Measurements from ENCODE around the gene EFCAB8. TPM values are rescaled to one million over a fixed set of nuclear protein-coding genes. Genes with fewer than 3 reads are reported as not detected.

The EFCAB8 gene
- total RNA-seq, 1 donor from 2014 or later = 0.72 TPM

- intact Hi-C loops (cut with DNase I) = no loop called here
- Histone ChIP-seq H3K4me3 (no peak overlapping the region), H3K9me3 (no peaks in the 10 kb centered on the region), H3K36me3 (no peaks in the 10 kb centered on the region), H3K4me1 (no peaks in the 10 kb centered on the region), H3K27ac (no peak overlapping the region), H3K27me3 (no peaks in the 10 kb centered on the region)
- TF ChIP-seq CTCF (IDR thresholded peaks at IDR 0.05) = no peak
- DNase-seq (no peak), ATAC-seq (no peak)
These were observed 71.5 kb downstream of the EFCAB8 start for GRCh38 chr20:32930181-32930580.

- no peak overlapping the region for H3K27ac ChIP-seq
- no peaks in the 10 kb centered on the region for H3K27me3 ChIP-seq
- H3K4me3 ChIP-seq = no peak overlapping the region
- no peaks in the 10 kb centered on the region for H3K36me3 ChIP-seq
- H3K4me1 ChIP-seq = no peaks in the 10 kb centered on the region
- intact Hi-C loops (cut with DNase I) = no loop called here
- H3K9me3 ChIP-seq = no peaks in the 10 kb centered on the region
- no peak for DNase-seq
- no peak for TF ChIP-seq CTCF (IDR thresholded peaks at IDR 0.05)
- ATAC-seq = no peak
These were observed 72.0 kb downstream of the EFCAB8 start for GRCh38 chr20:32930701-32931100.

GRCh38 chr20:32934580-32934979 lies 75.9 kb downstream of the EFCAB8 start:
- Histone ChIP-seq H3K4me3 (no peak overlapping the region), H3K27ac (no peak overlapping the region), H3K9me3 (no peaks in the 10 kb centered on the region), H3K36me3 (no peaks in the 10 kb centered on the region), H3K4me1 (no peaks in the 10 kb centered on the region), H3K27me3 (no peaks in the 10 kb centered on the region)
- intact Hi-C loops (cut with DNase I) = no loop called here
- TF ChIP-seq CTCF (IDR thresholded peaks at IDR 0.05) = no peak
- no peak for ATAC-seq
- DNase-seq = no peak

- no peaks in the 10 kb centered on the region for H3K4me1 ChIP-seq
- intact Hi-C loops (cut with DNase I) = no loop called here
- TF ChIP-seq CTCF (IDR thresholded peaks at IDR 0.05) = no peak
- H3K4me3 ChIP-seq = no peak overlapping the region
- ATAC-seq (no peak), DNase-seq (no peak)
- H3K36me3 ChIP-seq = no peaks in the 10 kb centered on the region
- no peaks in the 10 kb centered on the region for H3K27me3 ChIP-seq
- no peaks in the 10 kb centered on the region for H3K9me3 ChIP-seq
- no peak overlapping the region for H3K27ac ChIP-seq
These were observed 82.6 kb downstream of the EFCAB8 start for GRCh38 chr20:32941155-32941885.

GRCh38 chr20:32943490-32944052 lies 84.8 kb downstream of the EFCAB8 start:
- Histone ChIP-seq H3K27me3 (no peaks in the 10 kb centered on the region), H3K9me3 (no peaks in the 10 kb centered on the region), H3K4me3 (no peak overlapping the region), H3K4me1 (no peaks in the 10 kb centered on the region), H3K36me3 (no peaks in the 10 kb centered on the region), H3K27ac (no peak overlapping the region)
- no peak for TF ChIP-seq CTCF (IDR thresholded peaks at IDR 0.05)
- DNase-seq (no peak), ATAC-seq (no peak)
- intact Hi-C loops (cut with DNase I) = no loop called here

Data from upper lobe of right lung (tissue), 1 donor.